HCT116 (cell line): ENCODE results near the gene HHIPL2. TPM values are rescaled to one million over a fixed set of nuclear protein-coding genes. Genes with fewer than 3 reads are reported as not detected.

ENCODE experiments used
- ATAC-seq: fragments of 200-7000 bp; cut with Tn5 transposase; 2 replicates; pipeline ENCODE4 v1.9.1; 2020; ENCODE audit warnings: mild to moderate bottlenecking, moderate library complexity
- BruUV-seq: library from RNA; stranded (reverse); fragments of 400-500 nt; replicated peaks from 2 replicates; lab custom pipeline; 2021; lab: Mats Ljungman, UMichigan
- CTCF ChIA-PET: fragments of 300-600 bp; sonication (Branson Sonifier 250); formaldehyde crosslinking; loops from one replicate; lab custom pipeline; 2021; ENCODE audit warnings: antibody characterized with exemption; lab: Charles Lee
- POLR2A ChIA-PET: fragments of 300-600, 350-600 bp; sonication (Branson Sonifier 250); formaldehyde crosslinking; loops from one replicate; lab custom pipeline; 2021; ENCODE audit warnings: antibody characterized with exemption; lab: Charles Lee
- RAD21 ChIA-PET, 2 experiments: fragments of 300-600 bp; sonication (Branson Sonifier 250); formaldehyde crosslinking; loops; one replicate each; lab custom pipeline; 2023; ENCODE audit warnings: low total read pairs in 2 of 2; ENCODE audit not compliant: uncharacterized antibody in 2 of 2, unreplicated experiment in 2 of 2, low non-redundant PET in 1 of 2; lab: Charles Lee
- DNase-seq: peaks from one replicate; pipeline ENCODE4 v3.0.0-alpha.2; 2010; ENCODE audit warnings: low read depth, low spot score
- H2AFZ ChIP-seq: fragments of 200-600 bp; shearing (Covaris generic), sonication (generic); 2 replicates; pipeline ENCODE4 v1.6.1; 2017; ENCODE audit warnings: low read depth, mixed run types, mixed read lengths, antibody characterized with exemption, low read length; ENCODE audit not compliant: poor library complexity, severe bottlenecking
- H3K27ac ChIP-seq: 2 replicates; pipeline ENCODE4 v1.5.1; 2012; ENCODE audit warnings: low read depth, low read length
- H3K27me3 ChIP-seq: fragments of 200-600 bp; sonication (generic); 2 replicates; pipeline ENCODE4 v1.6.1; 2016; ENCODE audit warnings: mixed run types, low read length, mixed read lengths; ENCODE audit not compliant: insufficient read depth
- H3K36me3 ChIP-seq, 2 experiments: fragments of 200-500 bp in 1 of 2; fragments of 200-600 bp in 1 of 2; sonication (Bioruptor generic) in 1 of 2; sonication (generic) in 1 of 2; 2 replicates each; pipeline versions ENCODE4 v1.5.1 to v1.6.1; 2014 to 2016; ENCODE audit warnings: low read length in 2 of 2, inconsistent platforms in 1 of 2, mixed read lengths in 1 of 2, mixed run types in 1 of 2; ENCODE audit not compliant: insufficient read depth in 2 of 2, control insufficient read depth in 1 of 2
- H3K4me1 ChIP-seq, 2 experiments: fragments of 200-600 bp in 1 of 2; sonication (generic) in 1 of 2; 2 replicates each; pipeline versions ENCODE4 v1.5.1 to v1.6.1; 2012 to 2017; ENCODE audit warnings: low read length in 2 of 2, inconsistent platforms in 1 of 2, mild to moderate bottlenecking in 1 of 2, mixed read lengths in 1 of 2, mixed run types in 1 of 2, moderate library complexity in 1 of 2; ENCODE audit not compliant: insufficient read depth in 2 of 2, control insufficient read depth in 1 of 2
- H3K4me2 ChIP-seq: fragments of 200-600 bp; sonication (generic); 2 replicates; pipeline ENCODE4 v1.6.1; 2017; ENCODE audit warnings: mixed run types, low read length, mixed read lengths
- H3K4me3 ChIP-seq, 2 experiments: fragments of 200-600 bp in 1 of 2; sonication (generic) in 1 of 2; replicated peaks in 1 of 2; 2 replicates each; pipeline ENCODE4 v1.5.1; 2011 to 2016; ENCODE audit warnings: low read length in 2 of 2, control low read depth in 1 of 2, low read depth in 1 of 2, mild to moderate bottlenecking in 1 of 2, mixed read lengths in 1 of 2, mixed run types in 1 of 2
- H3K79me2 ChIP-seq: fragments of 200-600 bp; sonication (generic); 2 replicates; pipeline ENCODE4 v1.6.1; 2017; ENCODE audit warnings: mild to moderate bottlenecking, mixed run types, low read length, moderate library complexity, mixed read lengths; ENCODE audit not compliant: insufficient read depth
- H3K9ac ChIP-seq: fragments of 200-600 bp; sonication (generic); 2 replicates; pipeline ENCODE4 v1.6.1; 2016; ENCODE audit warnings: low read length, mixed read lengths
- H3K9me2 ChIP-seq: fragments of 200-600 bp; sonication (generic), shearing (Covaris generic); 2 replicates; pipeline ENCODE4 v1.6.1; 2017; ENCODE audit warnings: mixed run types, mild to moderate bottlenecking, moderate library complexity; ENCODE audit not compliant: insufficient read depth
- H3K9me3 ChIP-seq, 2 experiments: fragments of 200-500 bp in 1 of 2; fragments of 200-600 bp in 1 of 2; sonication (Bioruptor generic) in 1 of 2; sonication (generic) in 1 of 2; 2 replicates each; pipeline ENCODE4 v1.6.1; 2014 to 2017; ENCODE audit warnings: low read length in 2 of 2, mixed read lengths in 2 of 2, inconsistent platforms in 1 of 2, low read depth in 1 of 2, mild to moderate bottlenecking in 1 of 2, mixed run types in 1 of 2, moderate library complexity in 1 of 2; ENCODE audit not compliant: control insufficient read depth in 1 of 2, insufficient read depth in 1 of 2
- H4K20me1 ChIP-seq: fragments of 200-600 bp; sonication (generic), shearing (Covaris generic); 2 replicates; pipeline ENCODE4 v1.6.1; 2017; ENCODE audit warnings: mixed run types, mild to moderate bottlenecking, moderate library complexity; ENCODE audit not compliant: insufficient read depth
- ATF3 ChIP-seq: IDR thresholded peaks from 2 replicates; pipeline ENCODE4 v1.6.1; 2012
- CBX3 ChIP-seq: IDR thresholded peaks from 2 replicates; pipeline ENCODE4 v1.6.1; 2012; ENCODE audit warnings: low read depth
- CEBPB ChIP-seq: IDR thresholded peaks from 2 replicates; pipeline ENCODE4 v1.6.1; 2012; ENCODE audit warnings: low read depth
- EGR1 ChIP-seq: IDR thresholded peaks from 2 replicates; pipeline ENCODE4 v1.6.1; 2012; ENCODE audit warnings: low read depth
- EZH2phosphoT487 ChIP-seq: fragments of 200-600 bp; IDR thresholded peaks from 2 replicates; pipeline ENCODE4 v1.6.1; 2018; ENCODE audit warnings: antibody characterized with exemption, borderline replicate concordance
- FOSL1 ChIP-seq: IDR thresholded peaks from 2 replicates; pipeline ENCODE4 v1.6.1; 2012; ENCODE audit warnings: low read depth
- JUND ChIP-seq: IDR thresholded peaks from 2 replicates; pipeline ENCODE4 v1.6.1; 2012
- POLR2A ChIP-seq: IDR thresholded peaks from 2 replicates; pipeline ENCODE4 v1.7.0; 2011; ENCODE audit warnings: borderline replicate concordance; ENCODE audit not compliant: insufficient read depth, insufficient read length; ENCODE audit errors: extremely low read depth
- POLR2AphosphoS5 ChIP-seq: IDR thresholded peaks from 2 replicates; pipeline ENCODE4 v1.6.1; 2011; ENCODE audit warnings: mild to moderate bottlenecking, low read depth, low read length, moderate library complexity
- RAD21 ChIP-seq: IDR thresholded peaks from 2 replicates; pipeline ENCODE4 v1.6.1; 2012; ENCODE audit warnings: low read depth, mild to moderate bottlenecking
- SIN3A ChIP-seq: IDR thresholded peaks from 2 replicates; pipeline ENCODE4 v1.6.1; 2012; ENCODE audit warnings: low read depth
- SP1 ChIP-seq: IDR thresholded peaks from 2 replicates; pipeline ENCODE4 v1.6.1; 2012; ENCODE audit warnings: low read depth
- SRF ChIP-seq: IDR thresholded peaks from 2 replicates; pipeline ENCODE4 v1.6.1; 2012; ENCODE audit warnings: low read depth
- TCF7L2 ChIP-seq: IDR thresholded peaks from 2 replicates; pipeline ENCODE4 v1.7.0; 2011; ENCODE audit warnings: borderline replicate concordance, inconsistent platforms; ENCODE audit not compliant: insufficient read depth, insufficient read length; ENCODE audit errors: extremely low read depth
- ZBTB33 ChIP-seq: IDR thresholded peaks from 2 replicates; pipeline ENCODE4 v1.6.1; 2011; ENCODE audit warnings: mild to moderate bottlenecking, low read length, moderate library complexity; ENCODE audit not compliant: insufficient replicate concordance; ENCODE audit errors: extremely low read depth
- ZFX ChIP-seq: fragments of 450-650 bp; IDR thresholded peaks from 2 replicates; pipeline ENCODE4 v1.6.1; 2017
- ZNF274 ChIP-seq: fragments of 200-500 bp; sonication (Bioruptor generic); IDR thresholded peaks from 2 replicates; pipeline ENCODE4 v1.6.1; 2014; ENCODE audit warnings: mild to moderate bottlenecking, low read depth, low read length, inconsistent platforms
- intact Hi-C: fragments of 100-400 bp; cut with micrococcal nuclease; formaldehyde crosslinking; loops from 2 replicates; pipeline ENCODE4 v1.10.0; 2022
- total RNA-seq: library from RNA; stranded (reverse); gene quantifications from one replicate; pipeline ENCODE4 v1.2.1, GENCODE V29; 2021; ENCODE audit not compliant: unreplicated experiment
- TF ChIP-seq, protein P1 (sequence below): IDR thresholded peaks from 2 replicates; pipeline ENCODE4 v1.6.1; 2012; ENCODE audit warnings: low read depth

Gene HHIPL2
- total RNA-seq, 1 experiment from 2014 or later, result 0.27 TPM

DNA sequence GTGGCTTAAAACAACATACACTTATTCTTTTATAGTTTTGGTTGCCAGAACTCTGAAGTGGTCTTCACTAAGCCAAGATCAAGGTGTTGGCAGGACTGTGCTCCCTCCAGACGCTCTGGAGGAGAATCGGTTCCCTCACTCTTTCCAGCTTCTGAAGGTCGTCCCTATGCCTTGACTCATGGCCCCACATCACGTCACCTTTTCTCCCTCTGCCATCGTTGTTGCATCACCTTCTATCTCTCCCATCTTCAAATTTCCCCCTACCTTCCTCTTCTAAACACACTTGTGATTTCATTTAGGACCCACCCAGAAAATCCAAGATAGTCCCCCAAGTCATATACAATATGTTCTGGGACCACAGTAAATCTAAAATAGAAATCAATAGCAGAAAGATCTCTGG is 12.4 kb downstream of the HHIPL2 start:
- Histone ChIP-seq H3K9ac (no peak overlapping the region), H3K27ac (no peak overlapping the region), H3K4me2 (no peak overlapping the region), H3K36me3 (no peaks in the 10 kb centered on the region), H2AFZ (no peak overlapping the region), H3K27me3 (no peaks in the 10 kb centered on the region), H3K4me3 (no peak overlapping the region), H4K20me1 (no peaks in the 10 kb centered on the region), H3K9me2 (no peaks in the 10 kb centered on the region), H3K9me3 (no peaks in the 10 kb centered on the region), H3K79me2 (no peaks in the 10 kb centered on the region), H3K4me1 (no peaks in the 10 kb centered on the region)
- DNase-seq (no peak), ATAC-seq (no peak)
- TF ChIP-seq ZBTB33, result no peak
- TF ChIP-seq FOSL1, result no peak
- no peak for TF ChIP-seq CEBPB
- TF ChIP-seq POLR2A, result no peak
- no peak for TF ChIP-seq TCF7L2
- TF ChIP-seq ZFX, result no peak
- no peak for TF ChIP-seq EZH2phosphoT487
- no peak for TF ChIP-seq EGR1
- TF ChIP-seq, protein P1, sequence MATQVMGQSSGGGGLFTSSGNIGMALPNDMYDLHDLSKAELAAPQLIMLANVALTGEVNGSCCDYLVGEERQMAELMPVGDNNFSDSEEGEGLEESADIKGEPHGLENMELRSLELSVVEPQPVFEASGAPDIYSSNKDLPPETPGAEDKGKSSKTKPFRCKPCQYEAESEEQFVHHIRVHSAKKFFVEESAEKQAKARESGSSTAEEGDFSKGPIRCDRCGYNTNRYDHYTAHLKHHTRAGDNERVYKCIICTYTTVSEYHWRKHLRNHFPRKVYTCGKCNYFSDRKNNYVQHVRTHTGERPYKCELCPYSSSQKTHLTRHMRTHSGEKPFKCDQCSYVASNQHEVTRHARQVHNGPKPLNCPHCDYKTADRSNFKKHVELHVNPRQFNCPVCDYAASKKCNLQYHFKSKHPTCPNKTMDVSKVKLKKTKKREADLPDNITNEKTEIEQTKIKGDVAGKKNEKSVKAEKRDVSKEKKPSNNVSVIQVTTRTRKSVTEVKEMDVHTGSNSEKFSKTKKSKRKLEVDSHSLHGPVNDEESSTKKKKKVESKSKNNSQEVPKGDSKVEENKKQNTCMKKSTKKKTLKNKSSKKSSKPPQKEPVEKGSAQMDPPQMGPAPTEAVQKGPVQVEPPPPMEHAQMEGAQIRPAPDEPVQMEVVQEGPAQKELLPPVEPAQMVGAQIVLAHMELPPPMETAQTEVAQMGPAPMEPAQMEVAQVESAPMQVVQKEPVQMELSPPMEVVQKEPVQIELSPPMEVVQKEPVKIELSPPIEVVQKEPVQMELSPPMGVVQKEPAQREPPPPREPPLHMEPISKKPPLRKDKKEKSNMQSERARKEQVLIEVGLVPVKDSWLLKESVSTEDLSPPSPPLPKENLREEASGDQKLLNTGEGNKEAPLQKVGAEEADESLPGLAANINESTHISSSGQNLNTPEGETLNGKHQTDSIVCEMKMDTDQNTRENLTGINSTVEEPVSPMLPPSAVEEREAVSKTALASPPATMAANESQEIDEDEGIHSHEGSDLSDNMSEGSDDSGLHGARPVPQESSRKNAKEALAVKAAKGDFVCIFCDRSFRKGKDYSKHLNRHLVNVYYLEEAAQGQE, result no peak
- TF ChIP-seq ATF3, result no peak
- TF ChIP-seq RAD21, result no peak
- no peak for TF ChIP-seq SP1
- no peak for TF ChIP-seq ZNF274
- no peak for TF ChIP-seq POLR2AphosphoS5
- no peak for TF ChIP-seq SIN3A
- no peak for TF ChIP-seq CBX3
- no peak for TF ChIP-seq SRF
- TF ChIP-seq JUND, result no peak
- RAD21 ChIA-PET, result no interaction called here
- intact Hi-C loops, result no loop called here
- BruUV-seq, result no TSS peak
- CTCF ChIA-PET, result no interaction called here
- POLR2A ChIA-PET, result no interaction called here
